Measurements from ENCODE around the gene PPIA.

Gene PPIA

DNA sequence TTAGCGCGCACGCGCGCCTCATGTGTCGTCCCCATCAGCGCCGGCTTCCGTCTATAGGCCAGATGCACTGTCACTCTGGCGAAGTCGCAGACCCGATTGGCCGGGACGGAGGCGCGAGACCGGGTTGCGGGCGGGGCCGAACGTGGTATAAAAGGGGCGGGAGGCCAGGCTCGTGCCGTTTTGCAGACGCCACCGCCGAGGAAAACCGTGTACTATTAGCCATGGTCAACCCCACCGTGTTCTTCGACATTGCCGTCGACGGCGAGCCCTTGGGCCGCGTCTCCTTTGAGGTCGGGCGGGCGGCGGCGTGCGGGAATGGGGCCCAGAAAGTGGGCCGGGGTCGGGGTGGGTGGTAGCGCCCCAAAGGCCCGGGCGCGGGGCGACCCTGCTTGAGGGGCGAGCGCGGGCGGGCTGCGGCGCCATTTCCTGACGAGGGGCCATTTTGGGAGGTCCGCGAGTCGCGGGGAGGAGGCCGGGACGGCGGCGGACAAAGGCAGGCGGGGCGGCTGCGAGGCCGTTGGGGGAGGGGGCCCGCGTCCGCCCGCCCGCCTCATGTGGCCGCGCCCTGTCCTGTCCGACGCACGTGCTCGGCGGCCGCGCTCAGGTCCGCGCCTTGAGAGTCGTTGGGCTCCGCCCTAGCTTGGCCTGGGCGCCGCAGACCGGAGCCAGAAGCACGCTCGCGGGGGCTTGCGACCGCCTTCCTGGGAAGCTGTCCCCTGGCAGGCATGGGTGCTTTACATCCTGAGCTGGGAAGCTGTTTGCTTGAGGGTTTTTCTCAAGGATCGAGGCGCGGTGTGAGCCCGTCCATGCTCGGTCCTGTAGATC is at the start of gene PPIA:
Gene PPIA (plus strand): TSS at position 178 of the 825 bp plus-strand sequence. CDS start 44 bp downstream, at position 222.
- FAIRE-seq, result no peak

DNA sequence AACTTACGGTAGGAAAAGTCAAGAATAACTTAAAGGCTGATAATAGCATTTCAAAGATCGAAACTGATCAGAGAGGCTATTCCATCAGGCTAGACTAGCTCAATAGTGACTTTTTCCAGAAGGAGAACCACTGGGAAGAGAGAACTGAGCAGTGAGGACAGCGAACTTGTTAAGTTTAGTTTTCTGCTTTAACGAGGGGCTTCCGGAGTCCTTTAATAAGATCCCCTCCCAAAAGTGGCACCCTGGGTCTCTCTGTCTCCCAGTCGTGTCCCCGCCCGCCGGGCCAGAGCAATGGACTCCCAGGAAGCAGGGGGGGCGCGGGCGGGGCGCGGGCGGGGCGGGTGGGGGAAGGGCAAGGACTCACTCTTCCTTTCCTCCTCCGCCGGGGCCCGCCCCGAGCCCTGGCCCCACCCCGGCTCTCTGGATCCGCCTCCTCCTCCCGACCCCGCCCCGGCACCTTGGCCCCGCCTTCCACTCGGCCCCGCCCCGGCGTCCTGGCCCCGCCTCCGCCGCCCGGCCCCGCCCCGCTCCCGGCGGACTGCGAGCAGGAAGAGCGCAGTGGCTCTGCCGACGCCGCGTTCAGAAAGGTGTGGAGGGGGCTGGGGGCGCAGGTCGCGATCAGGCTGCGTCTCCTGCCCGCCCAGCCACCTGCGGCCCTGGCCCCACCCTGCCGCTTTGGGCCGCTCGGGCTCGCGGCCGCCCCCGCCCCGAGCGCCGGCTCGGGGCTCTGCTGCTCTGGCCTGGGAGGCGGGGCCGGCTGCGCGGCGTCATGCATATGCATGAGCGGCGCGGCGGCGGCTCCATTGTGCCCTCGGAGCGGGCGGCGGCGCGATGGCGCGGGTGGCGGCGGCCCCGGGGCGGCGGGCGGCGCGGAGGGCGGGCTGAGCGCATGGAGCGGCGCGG is 48.2 kb upstream of the PPIA start, which contains the start of gene ZMIZ2:
Gene ZMIZ2 (plus strand): TSS at position 803 of the 903 bp plus-strand sequence. CDS start 7,403 bp downstream, outside the sequence.
- FAIRE-seq, result no peak

DNA sequence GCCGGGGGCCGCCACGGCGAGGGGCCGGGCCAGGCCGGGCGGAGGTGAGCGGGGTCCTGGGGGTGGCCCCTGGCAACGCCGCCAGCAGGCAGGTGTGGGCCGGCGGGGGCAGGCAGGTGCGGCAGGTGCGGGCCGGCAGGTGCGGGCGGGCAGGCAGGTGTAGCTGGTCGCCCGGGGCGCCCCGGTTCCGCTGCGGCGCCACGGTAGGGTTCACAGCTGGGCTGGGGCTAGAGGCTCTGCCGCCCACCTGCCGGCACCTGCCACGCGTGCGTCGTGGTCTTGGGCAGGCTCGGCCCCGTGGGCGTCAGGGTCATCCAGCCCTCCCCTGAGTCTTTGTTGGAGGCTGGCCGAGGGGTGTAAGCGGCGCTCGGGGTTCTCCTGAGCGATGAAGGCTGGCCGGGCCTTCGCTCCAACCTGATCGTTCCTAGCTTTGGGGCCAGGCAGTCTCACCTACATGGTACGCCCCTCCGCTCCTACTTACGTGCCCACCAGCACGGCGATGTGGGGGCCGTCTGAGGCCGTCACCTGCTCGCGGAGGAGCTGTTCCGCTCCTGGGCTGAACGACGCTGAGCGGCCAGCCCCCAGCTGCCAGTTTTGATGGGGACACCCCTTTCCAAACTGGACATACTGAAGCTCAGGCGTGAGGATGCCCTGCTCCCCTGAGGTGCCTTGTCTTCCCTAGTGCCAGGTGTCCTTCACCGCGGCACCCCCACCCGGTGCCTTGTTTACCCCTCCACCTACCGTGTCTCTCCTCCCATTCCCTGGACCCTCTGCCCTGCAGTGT is 47.3 kb upstream of the PPIA start:
- FAIRE-seq, result no peak

DNA sequence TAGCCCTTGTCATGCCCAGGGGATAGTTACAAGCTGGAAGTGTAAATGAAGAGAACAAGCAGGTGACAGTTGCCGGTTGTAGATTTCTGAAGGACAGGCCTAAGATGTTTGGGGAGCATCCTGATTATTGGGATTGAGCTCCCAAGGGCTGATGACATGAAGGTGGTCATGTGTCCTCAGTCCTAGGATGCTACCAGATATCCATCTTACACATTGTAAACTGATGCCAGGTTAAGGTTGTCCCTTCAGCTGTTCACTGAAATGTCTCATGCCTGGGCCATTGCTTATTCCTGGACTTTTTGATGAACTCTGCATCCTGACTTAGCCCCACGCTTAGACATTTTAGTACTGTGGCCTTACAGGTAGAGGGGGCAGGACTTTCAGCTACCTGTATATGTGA is 46.5 kb upstream of the PPIA start:
- FAIRE-seq, result no peak

DNA sequence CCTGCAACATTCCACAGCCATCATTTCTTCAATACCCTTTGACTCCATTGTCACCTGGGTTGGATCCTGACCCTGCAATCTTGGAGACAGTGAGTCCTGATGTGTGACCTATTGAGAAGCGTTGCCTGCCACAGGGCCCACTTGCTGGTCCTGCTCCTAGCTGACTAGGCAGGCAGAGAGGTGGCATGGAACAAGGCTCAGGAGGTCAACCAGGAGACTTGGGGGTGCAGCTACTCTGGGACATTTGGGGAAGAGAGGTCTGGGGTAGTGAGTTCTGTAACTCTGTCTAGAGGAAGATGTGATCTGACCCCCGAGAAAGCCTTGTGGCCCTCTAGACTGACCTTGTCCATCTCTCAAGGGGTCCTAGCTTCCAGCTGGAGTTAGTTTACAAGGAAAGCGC is 46.1 kb upstream of the PPIA start:
- FAIRE-seq, result no peak

DNA sequence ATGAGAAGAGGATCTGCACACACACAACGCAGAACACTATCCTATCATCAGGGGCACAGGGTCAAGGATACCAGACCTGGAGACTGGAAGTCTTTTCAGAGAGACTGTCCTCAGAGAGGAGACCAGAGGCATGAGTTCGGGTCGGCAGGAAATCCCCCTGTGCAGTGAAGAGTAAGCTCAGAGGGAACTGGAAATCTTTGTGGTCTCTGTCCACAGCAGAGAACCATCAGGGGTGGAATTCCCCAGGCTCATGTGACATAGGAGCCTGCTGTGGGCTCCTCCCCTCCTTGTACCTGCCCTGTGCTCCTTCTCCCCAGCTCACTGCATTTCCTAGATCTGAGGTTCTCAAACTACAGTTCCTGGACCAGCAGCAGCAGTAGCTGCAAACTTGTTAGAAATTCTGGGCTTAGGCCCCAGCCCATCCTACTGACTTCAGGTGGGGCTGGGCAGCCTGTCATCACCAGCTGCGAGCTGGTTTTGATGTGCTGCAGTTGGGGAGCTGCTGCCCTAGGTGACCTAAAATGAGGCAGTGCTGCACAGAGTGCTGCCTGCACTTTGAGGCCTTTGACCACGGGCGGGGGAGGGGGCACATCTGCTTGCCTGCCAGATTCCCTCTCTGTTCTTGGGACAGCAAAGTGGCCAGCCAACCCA is 45.4 kb upstream of the PPIA start:
- FAIRE-seq, result no peak

DNA sequence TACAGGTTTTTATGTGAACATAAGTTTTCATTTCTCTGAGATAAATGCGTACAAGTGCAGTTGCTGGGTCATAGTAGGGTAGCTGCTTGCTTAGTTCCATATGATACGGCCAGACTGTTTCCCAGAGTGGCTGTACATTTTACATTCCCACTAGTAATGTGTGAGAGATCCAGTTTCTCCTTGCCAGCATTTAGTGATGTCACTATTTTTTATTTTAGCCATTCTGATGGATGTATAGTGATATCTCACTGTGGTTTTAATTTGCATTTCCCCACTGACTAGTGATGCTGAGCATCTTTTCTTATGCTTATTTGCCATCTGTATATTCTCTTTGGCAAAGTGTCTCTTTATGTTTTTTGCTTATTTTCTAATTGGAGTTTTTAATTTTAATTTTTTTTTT is 43.7 kb upstream of the PPIA start:
- no peak for FAIRE-seq

DNA sequence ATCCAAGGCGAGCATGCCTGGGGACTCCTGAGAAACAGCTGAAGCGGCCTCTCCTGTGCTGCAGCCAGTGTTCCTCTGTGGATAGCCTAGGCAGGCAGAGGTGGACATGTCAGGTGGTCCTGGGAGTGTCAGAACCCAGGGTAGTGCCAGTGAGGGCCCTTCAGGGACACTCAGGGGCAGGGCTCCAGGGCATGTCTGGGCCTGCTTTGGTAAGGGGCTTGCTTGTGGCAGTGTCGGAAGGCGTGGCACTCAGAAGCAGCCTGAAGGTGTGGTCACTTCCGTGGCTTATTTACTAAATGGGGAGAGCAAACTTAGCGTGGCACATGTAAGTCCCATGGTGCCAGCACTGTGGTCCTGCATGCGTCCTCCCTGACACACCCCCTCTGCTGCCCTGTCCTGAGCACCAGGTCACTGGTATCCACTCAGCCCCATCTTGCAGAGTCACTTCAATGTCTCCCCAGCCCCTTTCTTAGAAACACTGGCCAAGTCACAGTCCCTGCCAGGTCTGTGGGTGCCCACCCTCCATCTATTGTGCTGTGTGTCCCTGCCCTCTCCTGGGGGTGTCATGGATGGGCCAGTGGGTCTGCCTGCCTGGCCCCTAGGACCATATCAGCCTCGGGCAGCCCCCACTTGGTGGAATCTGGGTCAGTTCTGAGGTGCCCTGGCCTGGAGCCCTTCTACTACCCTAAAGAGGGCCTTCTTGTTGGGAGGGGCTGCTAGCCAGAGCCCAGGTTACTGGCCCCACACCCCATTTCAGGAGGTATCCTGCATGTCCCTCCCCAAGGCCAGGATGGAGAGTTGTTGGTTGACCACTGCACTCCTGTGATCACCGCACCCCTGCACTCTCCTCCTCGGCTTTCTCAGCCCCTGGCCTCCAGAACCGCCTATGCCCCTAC is 41.4 kb upstream of the PPIA start:
- no peak for FAIRE-seq

DNA sequence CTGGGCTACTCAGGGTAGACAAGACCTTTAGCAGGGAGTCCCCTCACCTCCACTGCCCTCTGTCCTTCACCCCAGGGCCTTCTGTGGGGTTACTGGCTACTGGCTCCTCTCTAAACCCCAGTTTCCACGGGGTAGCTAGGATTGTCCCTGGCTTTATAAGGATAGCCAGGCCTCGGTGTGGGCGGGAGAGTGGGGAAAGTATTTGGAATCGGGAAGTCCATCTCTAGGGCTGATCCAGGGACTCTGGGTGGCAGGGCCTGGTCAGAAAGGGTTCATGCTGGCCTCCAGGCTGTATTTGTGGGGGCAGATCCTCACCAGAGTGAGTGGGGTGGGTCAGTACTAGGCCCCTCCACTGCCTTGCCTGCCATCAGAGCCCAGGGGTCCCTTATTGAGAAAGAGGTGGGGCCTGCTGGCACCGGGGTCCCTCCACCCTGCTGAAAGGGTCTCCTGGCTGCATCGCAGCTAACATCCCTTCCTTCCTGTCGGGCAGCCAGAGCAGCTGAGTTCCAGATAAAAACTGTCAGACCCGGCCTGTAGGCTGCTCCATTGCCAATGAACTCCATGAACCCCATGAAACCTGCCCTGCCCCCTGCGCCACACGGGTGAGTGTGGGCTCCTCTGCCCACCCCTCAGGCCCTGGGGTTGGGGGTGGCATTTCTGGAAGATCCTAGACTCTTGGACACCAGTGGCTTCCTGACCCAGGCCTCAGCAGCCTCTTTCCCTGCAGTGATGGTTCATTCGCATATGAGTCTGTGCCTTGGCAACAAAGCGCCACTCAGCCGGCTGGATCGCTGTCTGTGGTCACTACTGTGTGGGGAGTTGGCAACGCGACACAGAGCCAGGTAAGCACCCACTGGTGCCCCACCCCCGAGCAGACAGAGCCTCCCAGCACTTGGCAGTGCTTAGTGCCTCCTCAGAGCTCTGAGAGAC is 40.5 kb upstream of the PPIA start:
- FAIRE-seq, result no peak

DNA sequence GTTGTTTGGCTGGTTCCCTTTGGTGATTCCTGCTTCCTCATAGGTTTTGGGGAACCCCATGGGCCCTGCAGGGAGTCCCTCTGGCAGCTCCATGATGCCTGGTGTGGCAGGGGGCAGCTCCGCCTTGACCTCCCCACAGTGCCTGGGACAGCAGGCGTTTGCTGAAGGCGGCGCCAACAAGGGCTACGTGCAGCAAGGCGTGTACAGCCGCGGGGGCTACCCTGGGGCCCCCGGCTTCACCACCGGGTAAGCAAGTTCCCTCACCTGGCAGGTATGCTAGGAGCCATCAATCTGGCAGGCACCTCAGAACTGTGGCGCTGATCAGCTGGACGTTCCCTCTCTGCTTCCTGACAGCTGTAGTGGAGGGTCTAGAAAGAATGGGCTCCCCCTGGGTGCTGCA is 39.6 kb upstream of the PPIA start:
- FAIRE-seq, result no peak

DNA sequence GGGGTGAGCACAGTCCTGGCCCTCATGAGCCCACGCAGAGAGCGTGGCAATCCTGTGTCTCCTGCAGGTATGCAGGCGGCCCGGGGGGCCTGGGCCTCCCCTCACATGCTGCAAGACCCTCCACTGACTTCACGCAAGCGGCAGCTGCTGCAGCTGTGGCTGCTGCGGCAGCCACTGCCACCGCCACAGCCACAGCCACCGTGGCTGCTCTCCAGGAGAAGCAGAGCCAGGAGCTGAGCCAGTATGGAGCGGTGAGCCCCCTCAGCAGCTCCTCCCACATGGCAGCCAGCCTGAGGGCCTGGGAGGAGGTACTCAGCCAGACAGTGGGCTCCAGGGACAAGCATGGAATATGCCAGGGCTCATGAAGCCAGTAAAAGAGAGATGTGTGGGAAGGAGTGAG is 39.2 kb upstream of the PPIA start:
- FAIRE-seq, result no peak

DNA sequence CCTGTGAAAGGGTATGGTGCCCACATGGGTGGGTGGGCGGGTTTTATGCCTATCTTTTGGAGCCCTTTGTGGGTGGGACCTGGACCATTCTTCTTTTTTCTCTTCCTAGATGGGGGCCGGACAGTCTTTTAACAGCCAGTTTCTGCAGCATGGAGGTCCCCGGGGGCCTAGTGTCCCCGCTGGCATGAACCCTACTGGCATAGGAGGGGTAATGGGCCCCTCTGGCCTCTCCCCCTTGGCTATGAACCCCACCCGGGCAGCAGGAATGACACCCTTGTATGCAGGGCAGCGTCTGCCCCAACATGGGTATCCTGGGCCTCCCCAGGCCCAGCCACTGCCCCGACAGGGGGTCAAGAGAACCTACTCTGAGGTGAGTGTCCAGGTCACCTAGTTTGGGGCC is 38.7 kb upstream of the PPIA start:
- FAIRE-seq, result no peak

DNA sequence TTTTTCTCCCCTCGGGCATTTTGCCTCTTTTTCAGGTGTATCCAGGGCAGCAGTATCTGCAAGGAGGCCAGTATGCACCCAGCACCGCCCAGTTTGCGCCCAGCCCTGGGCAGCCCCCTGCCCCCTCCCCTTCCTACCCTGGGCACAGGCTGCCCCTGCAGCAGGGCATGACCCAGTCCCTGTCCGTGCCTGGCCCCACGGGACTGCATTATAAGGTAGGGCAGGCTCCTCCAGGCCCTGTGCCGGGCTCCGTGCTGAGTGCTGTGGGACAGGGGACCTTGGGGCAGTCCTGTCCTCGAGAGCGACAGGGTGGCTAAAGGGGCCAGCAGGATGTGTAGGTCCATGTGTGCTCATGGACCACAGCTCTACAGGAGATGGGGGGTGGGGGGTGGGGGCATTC is 37.2 kb upstream of the PPIA start:
- FAIRE-seq, result no peak

DNA sequence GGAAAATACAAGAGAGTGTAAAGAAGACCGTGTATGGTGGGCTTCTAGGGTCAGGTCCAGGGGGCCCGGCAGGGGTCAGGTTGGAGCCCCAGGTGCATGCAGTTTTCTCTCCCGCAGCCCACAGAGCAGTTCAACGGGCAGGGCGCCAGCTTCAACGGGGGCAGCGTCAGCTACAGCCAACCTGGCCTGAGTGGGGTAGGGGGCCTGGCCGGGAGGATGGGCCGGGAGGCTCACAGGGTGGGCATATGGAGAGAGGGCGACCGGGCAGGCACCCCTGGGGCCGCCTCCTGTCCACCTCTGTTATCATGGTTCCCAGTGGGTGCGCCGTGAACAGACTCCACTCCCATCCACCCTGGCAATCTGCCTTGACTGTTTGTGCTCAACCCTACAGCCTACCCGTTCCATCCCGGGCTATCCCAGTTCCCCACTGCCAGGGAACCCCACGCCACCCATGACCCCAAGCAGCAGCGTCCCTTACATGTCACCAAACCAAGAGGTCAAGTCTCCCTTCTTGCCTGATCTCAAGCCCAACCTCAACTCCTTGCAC is 36.4 kb upstream of the PPIA start:
- FAIRE-seq, result no peak

DNA sequence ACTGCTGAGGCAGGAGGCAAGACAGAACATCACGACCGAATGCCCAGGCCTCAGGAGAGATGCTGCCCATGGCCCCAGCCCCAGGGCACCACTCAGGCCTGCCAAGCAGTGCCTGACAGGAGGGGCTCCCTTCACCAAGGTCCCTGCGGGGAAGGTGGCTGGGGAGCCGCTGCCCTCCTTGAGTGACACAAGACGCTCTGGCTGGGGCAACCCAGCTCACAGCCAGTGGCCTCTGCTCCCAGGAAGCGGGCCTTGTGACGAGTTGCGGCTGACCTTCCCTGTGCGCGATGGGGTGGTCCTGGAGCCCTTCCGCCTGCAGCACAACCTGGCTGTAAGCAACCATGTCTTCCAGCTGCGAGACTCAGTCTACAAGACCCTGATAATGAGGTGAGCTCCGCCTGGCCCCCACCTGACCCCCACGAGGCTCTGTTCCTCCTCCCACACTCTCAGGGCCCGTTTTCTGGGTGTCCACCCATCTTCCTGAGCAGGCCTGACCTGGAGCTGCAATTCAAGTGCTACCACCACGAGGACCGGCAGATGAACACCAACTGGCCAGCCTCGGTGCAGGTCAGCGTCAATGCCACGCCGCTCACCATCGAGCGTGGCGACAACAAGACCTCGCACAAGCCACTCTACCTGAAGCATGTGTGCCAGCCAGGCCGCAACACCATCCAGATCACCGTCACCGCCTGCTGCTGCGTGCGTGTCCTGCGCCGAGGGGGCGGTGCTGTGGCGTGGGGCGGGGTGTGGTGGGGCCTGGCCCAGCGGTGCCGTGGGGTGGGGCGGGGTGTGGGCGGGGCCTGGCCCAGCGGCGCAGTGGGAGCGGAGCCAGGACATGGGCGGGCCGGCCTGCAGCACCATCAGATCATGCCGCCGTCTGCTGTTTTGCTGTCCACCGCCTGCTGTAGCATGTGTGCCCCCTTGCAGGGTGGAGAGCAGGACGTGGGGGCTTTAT is 35.0 kb upstream of the PPIA start:
- no peak for FAIRE-seq

DNA sequence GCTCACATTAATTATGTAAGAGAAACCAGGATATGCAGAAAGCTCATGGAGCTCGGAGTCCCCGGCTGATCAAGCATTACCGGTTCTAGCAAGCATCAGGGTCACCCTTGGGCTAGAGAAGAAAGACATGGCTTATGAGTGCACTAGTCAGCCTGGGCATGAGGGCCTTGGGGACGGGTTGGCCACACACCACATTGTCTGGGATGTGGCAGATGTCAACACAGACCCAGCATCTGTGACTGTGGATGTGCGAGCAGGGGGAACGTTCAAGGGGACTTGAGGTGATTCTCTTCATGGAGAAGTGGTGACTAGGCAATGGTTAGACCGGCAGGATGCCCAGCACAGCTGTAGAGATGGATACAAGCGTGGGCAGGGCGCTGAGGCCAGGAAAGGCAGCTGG is 34.2 kb upstream of the PPIA start:
- FAIRE-seq, result no peak

DNA sequence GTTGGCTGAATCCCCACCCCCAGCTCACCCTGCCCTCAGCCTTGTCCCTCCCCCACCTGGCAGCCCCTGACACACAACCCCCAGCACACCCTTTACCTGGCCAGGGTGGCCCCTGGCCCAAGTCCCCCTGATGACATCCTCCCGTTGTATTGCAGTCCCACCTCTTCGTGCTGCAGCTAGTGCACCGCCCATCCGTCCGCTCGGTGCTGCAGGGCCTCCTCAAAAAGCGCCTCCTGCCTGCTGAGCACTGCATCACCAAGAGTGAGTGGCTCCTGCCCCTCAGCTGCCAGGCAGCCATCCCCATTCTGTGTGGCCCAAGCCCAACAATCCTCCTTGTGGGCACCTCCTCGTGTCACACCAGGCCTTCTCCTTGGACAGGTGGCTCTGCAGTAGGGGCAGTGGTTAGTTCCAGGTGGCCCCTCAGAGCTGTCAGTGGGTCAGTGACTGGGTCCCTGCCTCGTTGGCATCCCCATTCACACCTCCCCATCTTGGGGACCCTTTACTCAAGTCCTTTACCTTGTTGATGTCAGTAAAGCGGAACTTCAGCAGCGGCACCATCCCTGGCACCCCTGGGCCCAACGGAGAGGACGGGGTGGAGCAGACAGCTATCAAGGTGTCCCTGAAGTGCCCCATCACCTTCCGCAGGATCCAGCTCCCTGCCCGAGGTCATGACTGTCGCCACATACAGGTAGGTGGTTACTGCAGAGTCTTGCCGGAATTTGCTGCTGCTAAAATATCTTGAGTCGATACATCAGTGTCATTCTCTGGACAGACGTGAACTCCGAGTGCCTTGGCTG is 33.6 kb upstream of the PPIA start:
- FAIRE-seq, result no peak

DNA sequence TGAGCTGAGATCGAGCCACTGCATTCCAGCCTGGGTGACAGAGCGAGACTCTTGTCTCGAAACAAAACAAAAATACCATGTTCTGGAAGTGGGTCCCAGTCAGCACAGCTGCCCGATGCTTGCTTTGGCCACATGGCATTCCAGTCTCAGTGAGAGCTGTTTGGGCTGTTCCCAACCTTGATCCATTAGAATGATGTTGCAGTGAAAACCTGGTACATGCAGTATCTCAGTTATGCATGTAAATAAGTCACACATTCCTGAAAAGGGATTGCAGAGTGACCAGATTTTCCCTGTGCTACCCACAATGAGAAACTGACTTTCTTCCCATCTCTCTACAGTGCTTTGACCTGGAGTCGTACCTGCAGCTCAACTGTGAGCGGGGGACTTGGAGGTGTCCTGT is 32.4 kb upstream of the PPIA start:
- no peak for FAIRE-seq
